ENCODE data around the gene HECTD4.

DNA sequence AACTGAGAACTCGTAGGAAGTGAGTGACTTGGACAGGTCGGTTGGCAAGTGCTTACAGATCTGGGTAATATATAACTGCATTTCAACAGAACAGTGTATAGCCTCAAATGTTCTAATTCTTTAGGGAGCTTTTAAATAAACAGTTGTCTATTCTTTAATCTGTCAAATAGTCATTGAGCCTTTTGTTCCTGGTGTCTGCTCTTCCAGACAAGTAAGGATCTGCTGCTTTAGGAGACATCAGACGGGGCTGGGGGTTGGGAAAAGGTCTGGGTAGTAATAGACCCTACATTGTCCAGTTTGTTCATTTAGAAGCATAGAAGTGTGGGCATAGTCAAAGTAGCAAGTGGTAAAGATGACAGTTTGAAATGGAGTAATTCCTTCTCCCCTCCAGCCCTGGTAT, 38.5 kb upstream of the HECTD4 start:
- TF ChIP-seq POLR2A (IDR thresholded peaks at IDR 0.05; ENCODE audit: low read depth, low read length) = no peak
- TF ChIP-seq, protein P1, sequence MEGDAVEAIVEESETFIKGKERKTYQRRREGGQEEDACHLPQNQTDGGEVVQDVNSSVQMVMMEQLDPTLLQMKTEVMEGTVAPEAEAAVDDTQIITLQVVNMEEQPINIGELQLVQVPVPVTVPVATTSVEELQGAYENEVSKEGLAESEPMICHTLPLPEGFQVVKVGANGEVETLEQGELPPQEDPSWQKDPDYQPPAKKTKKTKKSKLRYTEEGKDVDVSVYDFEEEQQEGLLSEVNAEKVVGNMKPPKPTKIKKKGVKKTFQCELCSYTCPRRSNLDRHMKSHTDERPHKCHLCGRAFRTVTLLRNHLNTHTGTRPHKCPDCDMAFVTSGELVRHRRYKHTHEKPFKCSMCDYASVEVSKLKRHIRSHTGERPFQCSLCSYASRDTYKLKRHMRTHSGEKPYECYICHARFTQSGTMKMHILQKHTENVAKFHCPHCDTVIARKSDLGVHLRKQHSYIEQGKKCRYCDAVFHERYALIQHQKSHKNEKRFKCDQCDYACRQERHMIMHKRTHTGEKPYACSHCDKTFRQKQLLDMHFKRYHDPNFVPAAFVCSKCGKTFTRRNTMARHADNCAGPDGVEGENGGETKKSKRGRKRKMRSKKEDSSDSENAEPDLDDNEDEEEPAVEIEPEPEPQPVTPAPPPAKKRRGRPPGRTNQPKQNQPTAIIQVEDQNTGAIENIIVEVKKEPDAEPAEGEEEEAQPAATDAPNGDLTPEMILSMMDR (conservative IDR thresholded peaks at IDR 0.05; ENCODE audit: low read depth, low read length) = no peak
- TF ChIP-seq CHD1 (IDR thresholded peaks at IDR 0.05; ENCODE audit: low read depth, low read length) = no peak
- TF ChIP-seq, protein P2, sequence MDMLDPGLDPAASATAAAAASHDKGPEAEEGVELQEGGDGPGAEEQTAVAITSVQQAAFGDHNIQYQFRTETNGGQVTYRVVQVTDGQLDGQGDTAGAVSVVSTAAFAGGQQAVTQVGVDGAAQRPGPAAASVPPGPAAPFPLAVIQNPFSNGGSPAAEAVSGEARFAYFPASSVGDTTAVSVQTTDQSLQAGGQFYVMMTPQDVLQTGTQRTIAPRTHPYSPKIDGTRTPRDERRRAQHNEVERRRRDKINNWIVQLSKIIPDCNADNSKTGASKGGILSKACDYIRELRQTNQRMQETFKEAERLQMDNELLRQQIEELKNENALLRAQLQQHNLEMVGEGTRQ (IDR thresholded peaks at IDR 0.05; ENCODE audit: low read depth, low read length) = no peak
- no peak for TF ChIP-seq CEBPB (IDR thresholded peaks at IDR 0.05; ENCODE audit: low read depth, low read length)
- no peak for TF ChIP-seq MAZ (IDR thresholded peaks at IDR 0.05; ENCODE audit: borderline replicate concordance, low read depth, low read length)
- TF ChIP-seq, protein P3, sequence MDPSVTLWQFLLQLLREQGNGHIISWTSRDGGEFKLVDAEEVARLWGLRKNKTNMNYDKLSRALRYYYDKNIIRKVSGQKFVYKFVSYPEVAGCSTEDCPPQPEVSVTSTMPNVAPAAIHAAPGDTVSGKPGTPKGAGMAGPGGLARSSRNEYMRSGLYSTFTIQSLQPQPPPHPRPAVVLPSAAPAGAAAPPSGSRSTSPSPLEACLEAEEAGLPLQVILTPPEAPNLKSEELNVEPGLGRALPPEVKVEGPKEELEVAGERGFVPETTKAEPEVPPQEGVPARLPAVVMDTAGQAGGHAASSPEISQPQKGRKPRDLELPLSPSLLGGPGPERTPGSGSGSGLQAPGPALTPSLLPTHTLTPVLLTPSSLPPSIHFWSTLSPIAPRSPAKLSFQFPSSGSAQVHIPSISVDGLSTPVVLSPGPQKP (IDR thresholded peaks at IDR 0.05; ENCODE audit: borderline replicate concordance, low read depth, low read length) = no peak
- no peak for TF ChIP-seq RAD21 (IDR thresholded peaks at IDR 0.05; ENCODE audit: low read length)
- no peak for TF ChIP-seq RFX5 (IDR thresholded peaks at IDR 0.05; ENCODE audit: low read depth, low read length)
- no peak for TF ChIP-seq MXI1 (IDR thresholded peaks at IDR 0.05; ENCODE audit: borderline replicate concordance, low read depth, low read length)

All from IMR-90 (cell line).